ENCODE measurements around the gene PCDHB7.
"Not testable (repeated sequence)": the region's sequence is repeated elsewhere in the genome, so short reads cannot be mapped to it uniquely, and the experiment has no call there.

DNA sequence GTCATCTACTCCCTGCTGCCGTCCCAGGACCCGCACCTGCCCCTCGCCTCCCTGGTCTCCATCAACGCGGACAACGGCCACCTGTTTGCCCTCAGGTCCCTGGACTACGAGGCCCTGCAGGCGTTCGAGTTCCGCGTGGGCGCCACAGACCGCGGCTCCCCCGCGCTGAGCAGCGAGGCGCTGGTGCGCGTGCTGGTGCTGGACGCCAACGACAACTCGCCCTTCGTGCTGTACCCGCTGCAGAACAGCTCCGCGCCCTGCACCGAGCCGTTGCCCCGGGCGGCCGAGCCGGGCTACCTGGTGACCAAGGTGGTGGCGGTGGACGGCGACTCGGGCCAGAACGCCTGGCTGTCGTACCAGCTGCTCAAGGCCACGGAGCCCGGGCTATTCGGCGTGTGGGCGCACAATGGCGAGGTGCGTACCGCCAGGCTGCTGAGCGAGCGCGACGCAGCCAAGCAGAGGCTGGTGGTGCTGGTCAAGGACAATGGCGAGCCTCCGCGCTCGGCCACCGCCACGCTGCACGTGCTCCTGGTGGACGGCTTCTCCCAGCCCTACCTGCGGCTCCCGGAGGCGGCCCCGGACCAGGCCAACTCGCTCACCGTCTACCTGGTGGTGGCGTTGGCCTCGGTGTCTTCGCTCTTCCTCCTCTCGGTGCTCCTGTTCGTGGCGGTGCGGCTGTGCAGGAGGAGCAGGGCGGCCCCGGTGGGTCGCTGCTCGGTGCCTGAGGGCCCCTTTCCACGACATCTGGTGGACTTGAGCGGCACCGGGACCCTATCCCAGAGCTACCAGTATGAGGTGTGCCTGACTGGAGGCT is 2.1 kb downstream of the PCDHB7 start:
- TF ChIP-seq, protein P1, sequence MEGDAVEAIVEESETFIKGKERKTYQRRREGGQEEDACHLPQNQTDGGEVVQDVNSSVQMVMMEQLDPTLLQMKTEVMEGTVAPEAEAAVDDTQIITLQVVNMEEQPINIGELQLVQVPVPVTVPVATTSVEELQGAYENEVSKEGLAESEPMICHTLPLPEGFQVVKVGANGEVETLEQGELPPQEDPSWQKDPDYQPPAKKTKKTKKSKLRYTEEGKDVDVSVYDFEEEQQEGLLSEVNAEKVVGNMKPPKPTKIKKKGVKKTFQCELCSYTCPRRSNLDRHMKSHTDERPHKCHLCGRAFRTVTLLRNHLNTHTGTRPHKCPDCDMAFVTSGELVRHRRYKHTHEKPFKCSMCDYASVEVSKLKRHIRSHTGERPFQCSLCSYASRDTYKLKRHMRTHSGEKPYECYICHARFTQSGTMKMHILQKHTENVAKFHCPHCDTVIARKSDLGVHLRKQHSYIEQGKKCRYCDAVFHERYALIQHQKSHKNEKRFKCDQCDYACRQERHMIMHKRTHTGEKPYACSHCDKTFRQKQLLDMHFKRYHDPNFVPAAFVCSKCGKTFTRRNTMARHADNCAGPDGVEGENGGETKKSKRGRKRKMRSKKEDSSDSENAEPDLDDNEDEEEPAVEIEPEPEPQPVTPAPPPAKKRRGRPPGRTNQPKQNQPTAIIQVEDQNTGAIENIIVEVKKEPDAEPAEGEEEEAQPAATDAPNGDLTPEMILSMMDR (IDR thresholded peaks at IDR 0.05) = not testable (repeated sequence)
- not testable (repeated sequence) for TF ChIP-seq POLR2A (IDR thresholded peaks at IDR 0.05)

Data from lower leg skin (tissue), 3 donors.